Right lung (tissue), 5 donors: ENCODE measurements around the gene TMEM191C. TPM values are rescaled to one million over a fixed set of nuclear protein-coding genes. Genes with fewer than 3 reads are reported as not detected.

Experiments used
- polyA plus RNA-seq, 5 donors: library from polyadenylated mRNA; unstranded; fragments of 120-200 nt; gene quantifications; one replicate each; pipeline versions ENCODE4 v1.2.1 to v1.2.3, GENCODE V29; 2013; ENCODE audit warnings: inconsistent platforms in 1 of 5, low replicate concordance in 1 of 5; ENCODE audit not compliant: insufficient read length in 5 of 5, insufficient read depth in 1 of 5

Gene TMEM191C
- polyA plus RNA-seq, 5 donors, result 1.2 to 3.0 (median 1.9) TPM

Other genes with a start within 250 kb of the TMEM191C start
- gene RIMBP3B, start 83.6 kb upstream of the TMEM191C start, polyA plus RNA-seq, result under 1 TPM in 1 of 5 donors, not detected in 4; 0.03 TPM
- 1 to 10 TPM; 5.6 to 8.4 (median 6.7) TPM for gene HIC2, start 50.0 kb upstream of the TMEM191C start, polyA plus RNA-seq
- gene RIMBP3C, start 84.1 kb downstream of the TMEM191C start, polyA plus RNA-seq, result under 1 TPM in 4 of 5 donors, not detected in 1; 0.09 to 0.27 (median 0.24) TPM
- 10 to 100 TPM; 41.3 to 52.8 (median 47.5) TPM for gene UBE2L3, start 100.3 kb downstream of the TMEM191C start, polyA plus RNA-seq
- gene YDJC, start 162.6 kb downstream of the TMEM191C start, polyA plus RNA-seq, result 10 to 100 TPM in 1 of 5 donors, 1 to 10 TPM in 4; 6.6 to 14.0 (median 8.9) TPM
- gene CCDC116, start 165.4 kb downstream of the TMEM191C start, polyA plus RNA-seq, result 1 to 10 TPM in 4 of 5 donors, under 1 TPM in 1; 0.90 to 1.6 (median 1.3) TPM
- gene SDF2L1, start 174.9 kb downstream of the TMEM191C start, polyA plus RNA-seq, result 10 to 100 TPM; 11.5 to 32.0 (median 13.2) TPM
- 10 to 100 TPM; 33.3 to 41.6 (median 38.3) TPM for gene PPIL2, start 198.6 kb downstream of the TMEM191C start, polyA plus RNA-seq